ENCODE data around the gene POLR3K.
"Not testable (repeated sequence)": the region's sequence is repeated elsewhere in the genome, so short reads cannot be mapped to it uniquely, and the experiment has no call there.

POLR3K gene

DNA sequence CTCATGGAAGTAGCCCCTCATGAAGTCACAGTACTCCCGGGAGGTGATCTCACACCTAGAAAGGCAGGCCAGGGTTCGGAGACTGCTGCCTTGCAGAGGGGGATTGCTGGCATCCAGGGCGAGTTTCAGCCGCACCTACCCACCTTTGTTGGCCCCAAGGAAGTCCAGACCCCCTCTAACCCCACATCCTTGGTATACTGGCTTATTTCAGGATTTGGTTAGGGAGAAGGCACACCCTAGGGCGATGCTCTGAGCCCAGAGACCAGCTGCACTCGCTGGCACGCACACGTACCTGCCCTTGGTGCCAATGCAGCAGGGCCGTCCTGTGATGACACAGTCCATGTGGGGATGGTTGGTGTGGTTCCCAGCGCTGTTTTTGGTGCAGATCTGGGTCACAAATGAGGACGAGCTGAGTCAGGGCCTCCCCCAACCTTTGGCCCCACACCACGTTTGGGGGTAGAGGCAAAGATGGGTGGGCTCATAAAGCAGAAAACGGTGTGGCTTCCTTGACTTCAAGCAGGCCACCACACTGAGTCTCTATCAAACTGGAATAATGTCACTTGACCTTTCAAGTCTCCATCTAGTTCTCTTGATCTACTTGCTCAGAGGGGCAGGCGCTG is 6.1 kb upstream of the POLR3K start:
- DNase-seq (ENCODE audit: low read depth in 1 of 2, low spot score in 1 of 2) = no peak
- TF ChIP-seq JUND (IDR thresholded peaks at IDR 0.05; ENCODE audit: low read depth) = no peak
- in situ Hi-C loops (cut with HindIII; ENCODE audit: low pct_unique_long_range_greater_than_20kb, low sequenced_read_pairs) = no loop called here

DNA sequence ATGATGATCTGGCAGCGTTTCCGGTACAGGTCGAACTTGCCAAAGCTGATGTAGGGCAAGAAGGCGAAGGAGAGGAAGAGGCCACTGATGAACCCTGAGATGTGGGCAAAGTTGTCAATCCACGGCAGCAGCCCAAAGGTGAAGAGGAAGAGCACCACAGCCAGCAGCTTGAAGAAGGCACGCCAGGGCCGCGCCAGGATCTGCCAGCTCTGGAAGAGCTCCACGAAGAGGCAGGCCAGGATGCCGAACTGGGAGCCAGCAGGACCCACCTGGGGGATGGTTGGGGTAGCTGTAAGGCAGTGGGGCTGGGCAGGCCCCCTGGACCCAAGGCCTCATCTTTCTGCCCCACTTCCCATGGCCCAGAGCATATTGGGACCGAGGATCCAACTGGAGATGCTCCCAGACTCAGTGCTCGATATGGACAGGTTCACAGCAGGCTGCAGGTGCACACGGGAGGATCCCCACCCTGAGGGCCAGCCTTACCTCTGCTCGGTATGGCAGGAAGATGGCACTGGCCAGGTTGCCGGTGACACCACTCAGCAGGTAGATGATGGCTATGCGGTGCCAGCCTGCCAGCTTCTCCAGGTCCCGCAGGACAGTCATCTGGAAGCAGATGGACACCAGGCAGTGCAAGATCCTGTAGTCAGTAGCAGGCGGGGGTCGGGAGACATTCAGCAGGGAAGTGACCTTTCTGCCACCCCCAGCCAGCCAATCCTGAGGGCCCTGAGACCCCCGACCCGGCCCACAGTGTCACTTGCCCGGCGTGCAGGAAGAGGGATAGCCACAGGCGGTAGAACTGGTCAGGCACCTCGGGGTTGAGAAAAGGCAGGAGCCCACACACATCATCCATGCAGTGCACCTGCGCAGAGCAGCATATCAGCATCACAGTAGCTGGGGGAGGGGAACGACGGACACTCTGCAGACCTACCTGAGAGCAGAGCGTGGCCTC is 5.4 kb upstream of the POLR3K start:
- TF ChIP-seq JUND (IDR thresholded peaks at IDR 0.05; ENCODE audit: low read depth) = no peak
- in situ Hi-C loops (cut with HindIII; ENCODE audit: low pct_unique_long_range_greater_than_20kb, low sequenced_read_pairs) = no loop called here
- DNase-seq (ENCODE audit: low read depth in 1 of 2, low spot score in 1 of 2) = no peak

DNA sequence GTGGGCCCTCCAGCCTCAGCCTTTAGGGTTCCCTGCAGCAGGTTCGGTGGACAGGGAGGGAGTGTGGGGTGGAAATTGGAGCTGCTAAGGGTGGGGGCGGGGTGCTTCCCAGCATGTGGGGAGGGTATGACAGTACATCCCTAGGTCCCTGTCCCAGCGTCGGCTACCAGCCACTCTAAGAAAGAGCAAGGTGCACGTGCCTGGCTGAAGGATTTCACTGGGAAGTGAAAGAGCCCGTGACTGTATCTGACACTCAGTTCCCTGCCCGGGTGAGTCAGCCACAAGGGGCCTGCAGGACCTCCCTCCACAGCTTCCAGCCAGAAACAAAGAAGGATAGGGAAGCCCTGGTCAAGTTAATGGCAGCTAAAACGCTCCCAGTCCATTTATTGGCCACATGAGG is 4.3 kb upstream of the POLR3K start:
- DNase-seq (ENCODE audit: low read depth in 1 of 2, low spot score in 1 of 2) = no peak
- in situ Hi-C loops (cut with HindIII; ENCODE audit: low pct_unique_long_range_greater_than_20kb, low sequenced_read_pairs) = no loop called here
- TF ChIP-seq JUND (IDR thresholded peaks at IDR 0.05; ENCODE audit: low read depth) = no peak

DNA sequence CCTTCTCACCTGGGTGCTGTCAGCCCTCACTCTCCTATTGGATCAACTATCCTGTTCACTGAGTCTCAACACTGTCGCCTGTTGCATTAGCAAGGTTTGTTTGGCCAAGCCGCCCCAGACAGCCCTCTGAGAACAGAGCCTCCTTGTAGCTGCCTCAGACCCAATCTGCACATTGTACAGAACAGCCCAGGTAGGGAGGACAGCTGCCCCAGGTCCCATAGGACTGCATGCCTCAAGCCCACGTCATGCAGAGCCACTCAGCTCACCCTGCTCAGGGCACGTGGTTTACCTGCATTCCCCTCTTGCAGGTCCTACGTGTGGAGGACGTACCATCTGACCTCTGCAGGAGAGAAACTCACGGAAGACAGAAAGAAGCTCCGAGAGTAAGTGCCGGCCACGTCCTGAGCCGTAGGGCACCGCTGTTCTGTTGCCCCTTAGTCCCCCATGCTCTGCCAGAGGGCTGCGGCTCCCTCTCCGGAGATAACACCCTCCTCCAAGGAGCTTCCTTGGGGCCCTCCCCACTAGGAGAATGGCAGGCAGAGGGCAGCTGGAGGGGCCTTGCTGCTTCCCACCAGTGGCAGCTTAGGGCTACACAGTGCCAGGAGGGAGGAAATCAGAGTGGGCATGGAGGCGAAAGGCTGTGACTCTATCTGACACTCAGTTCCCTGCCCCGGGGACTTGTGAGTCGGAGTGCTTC is 3.0 kb upstream of the POLR3K start:
- in situ Hi-C loops (cut with HindIII; ENCODE audit: low pct_unique_long_range_greater_than_20kb, low sequenced_read_pairs) = no loop called here
- no peak for TF ChIP-seq JUND (IDR thresholded peaks at IDR 0.05; ENCODE audit: low read depth)
- no peak for DNase-seq (ENCODE audit: low read depth in 1 of 2, low spot score in 1 of 2)

DNA sequence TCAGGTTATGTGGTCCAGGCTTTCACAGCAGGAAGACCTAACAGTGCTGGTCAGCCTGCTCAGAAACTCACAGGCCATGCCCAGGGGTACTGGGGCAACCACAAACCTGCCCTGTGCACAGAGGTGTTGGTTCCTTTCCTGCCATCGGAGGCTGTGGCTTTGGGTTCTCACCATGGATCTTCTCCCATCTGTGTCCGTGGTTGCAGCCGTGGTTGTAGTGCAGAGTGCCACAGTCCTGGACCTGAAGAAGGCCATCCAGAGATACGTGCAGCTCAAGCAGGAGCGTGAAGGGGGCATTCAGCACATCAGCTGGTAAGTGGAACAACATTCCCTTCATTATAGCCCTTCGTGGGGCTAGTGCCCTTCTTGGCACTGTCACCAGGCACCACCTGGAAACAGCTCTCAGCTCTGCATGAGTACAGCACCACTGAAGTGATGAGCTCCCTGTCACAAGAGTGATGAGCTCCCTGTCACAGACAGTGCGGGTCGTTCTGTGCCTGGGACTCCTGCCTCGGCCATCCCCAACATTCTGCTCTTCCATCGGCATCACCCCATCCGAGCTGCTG is 2.2 kb upstream of the POLR3K start:
- no peak for DNase-seq (ENCODE audit: low read depth in 1 of 2, low spot score in 1 of 2)
- TF ChIP-seq JUND (IDR thresholded peaks at IDR 0.05; ENCODE audit: low read depth) = no peak
- in situ Hi-C loops (cut with HindIII; ENCODE audit: low pct_unique_long_range_greater_than_20kb, low sequenced_read_pairs) = no loop called here

GRCh38 chr16:54237-54581 is 801 bp upstream of the POLR3K start:
- no peak for DNase-seq (ENCODE audit: low read depth in 1 of 2, low spot score in 1 of 2)
- TF ChIP-seq JUND (IDR thresholded peaks at IDR 0.05; ENCODE audit: low read depth) = no peak
- in situ Hi-C loops (cut with HindIII; ENCODE audit: low pct_unique_long_range_greater_than_20kb, low sequenced_read_pairs) = no loop called here

DNA sequence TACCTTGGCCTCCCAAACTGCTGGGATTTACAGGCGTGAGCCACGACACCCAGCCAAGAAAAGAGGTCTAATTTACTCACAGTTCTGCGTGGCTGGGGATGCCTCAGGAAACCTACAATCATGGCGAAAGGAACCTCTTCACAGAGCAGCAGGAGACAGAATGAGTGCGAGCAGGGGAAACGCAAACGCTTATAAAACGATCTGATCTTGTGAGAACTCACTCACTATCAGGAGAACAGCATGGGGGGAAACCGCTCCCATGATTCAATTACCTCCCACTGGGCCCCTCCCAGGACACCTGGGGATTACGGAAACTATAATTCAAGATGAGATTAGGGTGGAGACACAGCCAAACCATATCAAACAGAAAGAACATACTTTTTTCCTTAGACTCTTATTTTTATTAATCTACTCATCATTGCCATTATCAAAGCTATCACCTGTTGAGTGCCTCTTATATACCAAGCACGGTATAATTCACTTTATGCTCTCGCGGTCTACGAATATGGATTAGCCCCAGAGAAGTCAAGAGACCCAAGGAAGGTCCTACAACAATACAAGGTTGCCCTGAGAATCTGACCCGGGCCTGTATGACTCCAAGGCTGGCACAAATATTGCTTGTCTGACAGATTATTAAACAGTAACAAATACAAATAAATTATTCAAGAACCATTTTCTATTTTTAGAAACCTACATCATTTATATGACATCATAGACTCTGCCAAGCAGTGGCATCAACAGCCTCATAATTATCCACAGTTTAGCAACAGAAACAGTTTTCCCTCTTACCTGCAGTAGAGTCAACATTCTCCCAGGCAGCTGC is 2.4 kb downstream of the POLR3K start:
- in situ Hi-C loops (cut with HindIII; ENCODE audit: low pct_unique_long_range_greater_than_20kb, low sequenced_read_pairs) = no loop called here
- no peak for DNase-seq (ENCODE audit: low read depth in 1 of 2, low spot score in 1 of 2)
- no peak for TF ChIP-seq JUND (IDR thresholded peaks at IDR 0.05; ENCODE audit: low read depth)

DNA sequence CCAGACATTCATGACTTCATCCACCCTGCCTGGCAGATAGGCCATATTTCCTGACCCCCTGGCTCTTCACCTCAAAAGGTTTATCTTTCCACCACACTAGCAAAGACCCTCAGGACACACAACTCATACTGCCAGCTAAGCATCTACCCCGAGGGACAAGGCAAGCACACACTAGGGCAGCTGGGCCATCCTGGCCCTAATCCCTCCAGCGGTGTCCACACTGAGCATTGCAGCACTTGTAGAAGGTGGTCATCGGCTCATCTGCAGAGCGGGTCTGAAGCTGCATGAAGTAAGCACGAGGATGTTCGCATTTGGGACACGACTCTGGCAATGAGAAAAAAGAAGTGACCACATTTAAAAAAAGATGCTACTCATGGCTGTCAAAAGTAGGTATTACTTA is 6.2 kb downstream of the POLR3K start:
- TF ChIP-seq JUND (IDR thresholded peaks at IDR 0.05; ENCODE audit: low read depth) = no peak
- in situ Hi-C loops (cut with HindIII; ENCODE audit: low pct_unique_long_range_greater_than_20kb, low sequenced_read_pairs) = no loop called here
- DNase-seq (ENCODE audit: low read depth in 1 of 2, low spot score in 1 of 2) = no peak

DNA sequence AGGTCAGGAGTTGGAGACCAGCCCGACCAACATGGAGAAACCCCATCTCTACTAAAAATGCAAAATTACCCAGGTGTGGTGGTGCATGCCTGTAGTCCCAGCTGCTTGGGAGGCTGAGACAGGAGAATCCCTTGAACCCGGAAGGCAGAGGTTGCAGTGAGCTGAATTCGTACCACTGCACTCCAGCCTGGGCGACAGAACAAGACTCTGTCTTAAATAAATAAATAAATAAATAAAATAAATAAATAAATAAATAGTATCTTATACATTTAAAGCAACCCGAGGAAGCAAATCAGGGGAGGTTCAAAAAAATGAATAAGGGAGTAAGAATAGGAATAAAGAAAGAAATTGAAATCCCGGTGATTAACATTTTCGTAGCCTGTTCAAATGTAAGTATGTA is 6.9 kb downstream of the POLR3K start:
- in situ Hi-C loops (cut with HindIII; ENCODE audit: low pct_unique_long_range_greater_than_20kb, low sequenced_read_pairs); DNase-seq (ENCODE audit: low read depth in 1 of 2, low spot score in 1 of 2): not testable (repeated sequence)

DNA sequence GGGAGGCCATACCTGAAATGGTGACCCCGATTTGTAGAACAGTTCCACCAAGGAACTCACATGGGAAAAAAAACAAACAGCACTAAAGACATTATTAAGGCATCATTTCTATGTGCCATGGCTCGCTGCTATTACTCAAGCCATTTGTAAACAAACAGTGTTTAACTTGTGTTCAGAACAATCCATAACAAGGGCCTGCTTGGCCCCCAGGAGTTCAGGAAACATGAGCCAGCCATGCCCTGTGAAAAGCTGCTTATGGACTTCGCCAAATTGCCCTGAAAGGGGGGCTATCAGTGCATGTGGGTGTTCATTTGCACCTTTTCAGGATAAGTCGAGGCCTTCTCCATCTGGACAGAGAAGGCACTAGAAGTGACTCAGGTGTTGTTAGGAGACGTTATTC is 8.0 kb downstream of the POLR3K start:
- TF ChIP-seq JUND (IDR thresholded peaks at IDR 0.05; ENCODE audit: low read depth) = no peak

GRCh38 chr16:44655-45054 is 8.8 kb downstream of the POLR3K start:
- in situ Hi-C loops (cut with HindIII; ENCODE audit: low pct_unique_long_range_greater_than_20kb, low sequenced_read_pairs) = no loop called here
- no peak for DNase-seq (ENCODE audit: low read depth in 1 of 2, low spot score in 1 of 2)
- no peak for TF ChIP-seq JUND (IDR thresholded peaks at IDR 0.05; ENCODE audit: low read depth)

More for the DNA sequence above, 8.0 kb downstream of the POLR3K start:
- in situ Hi-C loops (cut with HindIII; ENCODE audit: low pct_unique_long_range_greater_than_20kb, low sequenced_read_pairs) = no loop called here
- peak in 1 of 2 experiments; percentile 25 for DNase-seq (ENCODE audit: low read depth in 1 of 2, low spot score in 1 of 2)

DNA sequence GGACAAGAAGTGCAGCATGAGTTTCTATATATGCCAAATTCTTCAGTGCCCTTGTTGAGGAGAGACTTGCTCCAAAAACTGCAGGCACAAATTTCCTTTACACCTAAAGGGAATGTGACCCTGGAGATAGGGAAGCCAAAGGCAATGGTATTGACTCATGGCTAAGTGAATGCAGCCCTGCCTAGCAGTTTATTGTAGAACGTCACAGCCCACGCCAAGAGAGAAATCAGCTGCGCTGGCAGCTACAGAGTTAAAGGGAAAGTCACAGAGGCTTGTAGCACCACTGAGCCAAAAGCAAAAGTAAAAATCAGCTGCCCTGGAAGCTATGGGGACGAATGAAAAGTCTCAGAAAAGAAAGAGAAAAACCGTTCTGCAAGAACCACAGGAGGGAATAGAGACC is 10.1 kb downstream of the POLR3K start:
- in situ Hi-C loops (cut with HindIII; ENCODE audit: low pct_unique_long_range_greater_than_20kb, low sequenced_read_pairs) = no loop called here
- no peak for TF ChIP-seq JUND (IDR thresholded peaks at IDR 0.05; ENCODE audit: low read depth)
- DNase-seq (ENCODE audit: low read depth in 1 of 2, low spot score in 1 of 2) = no peak
